ENCODE measurements around the gene PDE4D. TPM values are rescaled to one million over a fixed set of nuclear protein-coding genes. Genes with fewer than 3 reads are reported as not detected.

The PDE4D gene
- polyA plus RNA-seq, 3 donors = 17.7 to 21.3 (median 19.7) TPM

- DNase-seq = no peak
Measured at GRCh38 chr5:59107692-59108091, 785.8 kb downstream of the PDE4D start.

DNA sequence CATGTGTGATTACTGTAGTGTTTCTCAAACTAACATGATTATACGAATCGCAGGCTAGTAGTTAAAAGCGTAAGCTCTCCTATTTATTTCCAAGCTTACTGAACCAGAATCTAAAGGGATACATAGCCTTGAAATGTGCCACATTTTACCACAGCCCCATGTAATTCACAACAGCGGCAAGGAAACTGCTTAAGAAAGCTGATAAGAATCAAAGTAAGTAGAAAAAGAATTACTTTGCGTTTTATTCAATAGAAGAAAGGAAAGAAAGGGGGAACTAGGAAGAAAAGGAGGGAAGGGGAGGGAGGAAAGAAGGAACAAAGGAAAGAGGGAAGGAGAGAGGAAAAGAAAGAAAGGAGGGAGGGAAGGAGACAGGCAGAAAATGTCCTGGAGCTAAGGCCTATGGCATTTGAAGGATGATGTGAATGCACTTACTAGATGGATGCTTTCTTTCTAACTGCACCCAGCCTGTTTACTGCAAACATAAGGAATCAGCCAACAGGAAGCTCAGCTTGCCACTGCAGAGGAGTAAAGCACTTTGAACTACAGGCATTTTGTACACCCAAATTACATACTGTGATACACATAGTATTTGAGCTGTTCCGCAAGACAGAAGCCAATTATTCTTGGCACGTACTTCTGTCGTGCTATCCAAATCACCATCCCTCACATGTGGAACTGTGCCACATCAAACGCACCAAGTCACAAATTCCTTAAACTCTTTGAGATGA lies 789.0 kb downstream of the PDE4D start:
- no peak for DNase-seq

- no peak for DNase-seq
Measured at GRCh38 chr5:59103303-59103702, 790.2 kb downstream of the PDE4D start.

- no peak for DNase-seq
Measured at GRCh38 chr5:59102437-59102836, 791.1 kb downstream of the PDE4D start.

DNA sequence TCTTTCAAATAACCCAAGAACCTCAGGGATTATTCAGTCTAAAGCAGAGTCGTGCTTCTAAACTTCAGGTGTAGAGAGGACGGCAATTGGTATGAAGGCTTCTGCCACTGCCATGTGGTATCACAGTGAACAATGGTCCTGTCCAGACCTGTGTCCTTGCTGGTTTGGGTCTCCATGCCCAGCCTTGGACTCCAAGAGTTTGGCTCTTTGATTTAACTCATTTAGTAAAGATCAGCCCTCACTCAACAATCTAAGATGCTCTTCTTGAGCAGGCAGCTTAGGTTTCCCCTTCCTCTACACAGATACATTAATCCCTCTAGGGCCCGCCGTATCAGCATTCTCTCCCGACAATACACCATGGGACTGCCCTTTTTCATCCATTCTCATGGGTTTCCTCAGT lies 792.7 kb downstream of the PDE4D start:
- no peak for DNase-seq

DNA sequence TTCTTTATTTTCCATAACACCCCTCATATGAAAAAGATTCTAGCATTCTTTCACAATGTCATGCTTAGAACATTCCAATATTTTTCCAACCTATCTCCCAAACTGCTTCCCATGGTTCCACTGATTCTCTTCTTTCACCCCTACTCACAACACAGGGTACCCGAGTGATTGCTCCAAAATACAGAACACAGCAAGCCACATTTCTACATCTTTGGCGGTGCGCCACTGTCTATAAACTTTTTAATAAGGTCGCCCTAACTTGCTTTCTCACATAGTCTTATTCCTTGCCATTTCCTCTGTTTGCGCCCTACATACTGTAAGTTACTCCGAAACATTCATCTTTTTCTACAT lies 793.6 kb downstream of the PDE4D start:
- DNase-seq = no peak

DNA sequence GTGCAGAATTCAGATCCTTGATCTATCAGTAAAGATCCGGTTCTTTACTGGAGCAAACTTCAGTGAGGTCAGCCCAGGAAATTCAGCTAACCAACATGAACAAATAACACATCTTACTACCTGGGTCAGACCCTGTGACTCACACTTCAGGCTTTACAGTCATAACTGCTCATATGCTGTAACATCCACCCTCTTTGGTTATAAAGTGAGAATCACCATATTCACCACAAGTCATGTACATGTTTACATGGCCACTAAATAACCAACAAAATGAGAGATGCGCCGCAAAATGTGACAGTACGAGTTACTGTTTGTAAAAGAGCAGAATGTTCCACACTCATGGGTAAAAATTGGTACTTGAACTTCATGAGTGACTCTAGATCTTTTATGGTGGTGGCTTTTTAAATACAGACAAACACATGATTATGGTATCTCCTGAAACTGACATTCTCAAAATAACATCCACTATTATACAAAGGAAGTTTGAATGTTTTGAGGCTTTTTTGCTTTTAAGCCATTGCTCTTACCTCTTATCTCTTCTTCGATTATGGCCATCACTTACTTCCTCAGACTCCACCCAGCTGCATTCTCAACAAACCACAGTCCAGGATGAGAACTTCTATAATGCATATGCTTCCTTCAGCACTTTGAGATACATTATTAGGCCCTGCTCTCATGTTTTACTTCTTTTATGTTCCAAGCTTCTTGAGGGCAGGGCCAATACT lies 794.1 kb downstream of the PDE4D start:
- DNase-seq = no peak

GRCh38 chr5:59098743-59099142 lies 794.8 kb downstream of the PDE4D start:
- DNase-seq = no peak

DNA sequence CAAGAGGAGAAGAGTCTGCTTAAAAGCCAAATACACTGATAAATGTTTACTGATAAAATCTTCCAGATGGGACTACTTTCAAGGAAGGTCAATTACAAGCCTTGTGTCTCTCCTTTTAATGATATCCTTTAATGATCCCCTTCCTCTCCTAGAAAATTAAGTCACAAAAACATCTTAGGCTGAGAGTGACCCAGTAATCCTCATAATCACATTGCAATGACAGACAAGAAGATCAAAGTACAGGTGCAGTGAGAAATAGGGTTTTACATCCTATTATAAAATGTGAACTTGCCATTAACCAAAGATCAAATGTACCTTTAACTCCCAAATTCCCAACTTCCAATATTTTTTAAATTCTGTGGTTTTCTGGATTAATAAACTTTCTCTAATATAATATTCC lies 795.8 kb downstream of the PDE4D start:
- no peak for DNase-seq

DNA sequence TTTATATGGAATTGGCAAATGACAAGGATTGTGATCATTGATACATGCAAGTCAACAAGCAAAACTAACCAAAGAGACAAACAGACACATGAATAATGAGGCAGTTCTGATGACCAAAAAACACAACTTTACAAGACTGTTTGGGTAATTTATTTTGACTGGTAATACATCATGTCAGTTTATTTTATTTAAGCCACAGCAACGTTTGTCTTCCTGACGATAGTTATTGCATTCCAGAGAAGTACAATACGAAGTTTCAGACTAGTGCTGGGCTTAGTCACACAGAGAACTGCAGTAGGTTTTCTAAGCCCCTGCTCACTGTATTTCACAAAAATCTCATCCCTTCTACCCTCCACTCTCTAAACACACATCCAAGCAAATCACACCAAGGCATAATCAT lies 796.4 kb downstream of the PDE4D start:
- no peak for DNase-seq

DNA sequence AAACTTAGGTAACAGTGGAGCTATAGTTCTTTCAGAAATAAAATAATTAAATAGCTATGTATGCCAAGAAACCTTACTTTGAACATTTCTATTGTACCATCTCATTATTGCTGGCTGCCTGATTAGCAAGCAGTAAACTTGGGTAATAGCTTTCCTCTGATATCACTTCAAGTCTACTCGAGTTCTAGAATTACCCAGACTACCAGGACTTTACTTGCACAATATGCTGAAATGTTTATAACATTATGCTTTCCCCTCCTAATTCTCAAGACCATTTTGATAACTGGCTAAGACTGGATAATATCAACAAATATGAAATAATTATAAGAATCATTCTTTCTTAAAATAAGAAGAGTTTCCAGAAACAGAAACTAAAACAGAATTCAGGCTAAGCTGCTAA lies 798.0 kb downstream of the PDE4D start:
- DNase-seq = no peak

DNA sequence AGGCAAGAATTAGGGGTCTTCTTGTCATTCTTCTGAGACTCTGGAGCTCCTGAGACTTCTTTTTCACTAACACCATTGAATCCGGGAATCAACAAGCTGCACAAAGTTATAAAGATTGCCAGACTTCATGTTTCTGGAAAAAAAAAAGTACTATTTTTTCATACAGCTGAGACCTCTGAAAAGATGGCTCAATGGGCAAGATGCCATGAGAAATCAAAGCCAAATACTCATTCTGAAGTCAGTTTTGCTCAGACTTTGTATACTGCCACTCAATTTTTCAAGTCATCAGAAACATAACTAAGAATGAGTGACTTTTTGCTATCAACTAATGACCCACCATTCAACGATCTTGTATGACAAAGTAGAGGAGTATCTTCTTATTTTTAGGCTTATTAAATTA lies 798.7 kb downstream of the PDE4D start:
- DNase-seq = no peak

DNA sequence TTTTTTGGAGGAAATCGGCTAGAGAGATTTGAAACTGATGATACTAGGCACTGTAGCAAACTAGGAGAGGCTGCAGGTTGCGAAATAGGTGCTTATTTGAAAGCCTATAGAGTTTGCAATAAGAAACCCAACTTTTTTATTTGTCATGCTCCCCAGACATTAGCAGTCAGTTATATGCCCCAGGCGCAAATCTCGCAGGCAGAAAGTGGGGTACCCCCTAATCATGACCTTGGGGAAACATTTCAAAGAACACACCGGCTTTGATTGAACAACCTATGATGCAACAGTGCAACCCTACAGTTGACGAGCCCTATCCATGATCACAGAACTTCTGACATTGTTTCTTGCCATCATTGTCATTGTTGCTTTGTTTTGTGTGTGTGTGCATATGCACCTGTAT lies 800.2 kb downstream of the PDE4D start:
- DNase-seq = no peak

DNA sequence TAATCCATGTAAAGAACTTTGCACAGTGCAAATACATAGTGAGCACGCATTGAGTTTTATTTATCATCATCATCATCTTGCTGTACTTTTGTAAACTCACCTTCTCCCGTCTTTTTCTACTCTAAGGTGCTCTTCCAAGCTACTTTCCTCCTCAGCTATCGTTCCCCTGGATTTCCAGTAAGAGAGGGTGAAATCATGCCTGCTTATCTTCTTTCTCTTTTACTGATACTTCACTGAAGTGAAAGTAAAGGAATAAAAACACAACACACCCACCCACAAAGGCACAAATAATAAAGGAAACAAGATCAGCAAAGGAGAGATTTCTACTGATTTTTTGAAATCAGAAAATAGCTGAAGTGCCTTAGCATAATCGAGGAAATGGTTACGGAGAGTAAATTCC lies 800.8 kb downstream of the PDE4D start:
- no peak for DNase-seq

- DNase-seq = no peak
Measured at GRCh38 chr5:59091965-59092364, 801.6 kb downstream of the PDE4D start.

GRCh38 chr5:59090323-59090722 lies 803.2 kb downstream of the PDE4D start:
- no peak for DNase-seq

DNA sequence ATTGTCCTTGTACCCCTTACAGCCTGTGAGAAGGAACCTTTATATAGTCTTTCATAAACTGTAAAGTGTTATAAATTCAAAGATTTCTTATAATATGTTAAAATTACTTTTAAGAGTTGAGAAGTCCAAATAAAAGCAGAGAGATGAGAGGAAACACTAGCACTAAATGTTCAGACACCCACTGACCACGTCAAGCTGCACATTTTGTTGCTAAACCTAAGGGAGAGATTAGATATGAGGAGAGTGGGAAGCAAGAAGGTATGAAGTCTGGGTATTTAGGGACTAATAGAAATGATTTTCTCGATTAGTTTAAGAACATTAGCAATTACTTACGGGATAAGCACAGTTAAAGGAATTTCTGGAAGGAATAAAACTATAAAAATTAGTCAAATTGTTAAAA lies 803.8 kb downstream of the PDE4D start:
- DNase-seq = no peak

GRCh38 chr5:59088546-59088945 lies 805.0 kb downstream of the PDE4D start:
- DNase-seq = no peak

GRCh38 chr5:59086024-59086423 lies 807.5 kb downstream of the PDE4D start:
- no peak for DNase-seq

- DNase-seq = no peak
Measured at GRCh38 chr5:59081693-59082092, 811.8 kb downstream of the PDE4D start.

- DNase-seq = no peak
Measured at GRCh38 chr5:59079622-59080620, 813.6 kb downstream of the PDE4D start.

DNA sequence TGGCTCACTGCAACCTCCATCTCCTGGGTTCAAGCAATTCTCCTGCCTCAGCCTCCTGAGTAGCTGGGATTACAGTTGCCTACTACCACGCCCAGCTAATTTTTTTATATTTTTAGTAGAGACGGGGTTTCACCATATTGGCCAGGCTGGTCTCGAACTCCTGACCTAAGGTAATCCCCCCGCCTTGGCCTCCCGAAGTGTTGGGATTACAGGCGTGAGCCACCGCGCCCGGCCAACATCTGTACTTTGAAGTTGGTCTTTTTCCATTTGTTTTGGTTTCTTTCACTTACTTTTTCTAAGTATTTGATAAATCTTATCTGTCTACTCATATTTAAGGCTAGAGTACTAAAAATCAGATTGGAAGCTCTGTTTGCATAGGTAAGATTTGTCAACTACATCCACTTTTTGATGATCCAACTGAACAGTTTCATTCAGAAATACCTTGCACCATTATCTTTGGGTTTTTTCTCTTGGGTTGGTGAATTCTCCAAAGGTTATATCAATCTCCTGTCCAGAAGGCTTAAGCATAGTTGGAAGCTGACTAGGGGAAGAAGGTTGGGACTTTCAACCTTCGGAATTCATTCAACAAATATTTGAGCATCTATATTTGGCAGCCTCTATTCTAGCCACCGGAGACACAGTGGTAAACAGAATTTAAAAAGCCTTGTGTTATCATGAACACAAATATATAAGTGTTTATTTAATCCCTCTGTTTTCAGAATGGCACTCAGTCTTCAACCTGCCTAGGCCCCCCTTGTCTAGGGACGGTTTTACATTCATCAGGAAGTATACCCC lies 821.6 kb downstream of the PDE4D start:
- no peak for DNase-seq
